CD4-positive, alpha-beta T cell treated with Interleukin-4 for 4 hours (primary cell): ENCODE measurements around the gene STK4.

Source experiments
- DNase-seq: peaks from one replicate; pipeline ENCODE4 v3.0.0-alpha.2; 2020

The STK4 gene

DNA sequence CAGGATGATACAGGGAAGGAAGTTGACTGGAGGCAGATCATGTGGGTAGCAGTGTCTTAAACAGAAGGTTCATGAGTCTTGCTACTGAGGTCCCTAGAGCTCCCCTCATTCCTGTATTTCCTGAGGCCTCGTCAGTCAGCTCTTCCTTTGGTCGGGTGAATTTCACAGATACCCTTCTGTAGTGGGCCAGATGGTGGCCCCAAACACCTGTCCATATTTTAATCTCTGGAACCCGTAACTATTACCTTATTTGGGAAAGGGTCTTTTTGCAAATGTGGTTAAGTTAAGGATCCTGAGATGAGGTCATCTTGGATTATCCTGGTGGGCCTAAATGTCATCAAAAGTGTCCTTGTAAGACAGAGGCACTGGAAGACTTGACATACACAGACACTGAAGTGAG, 125.1 kb downstream of the STK4 start:
- no peak for DNase-seq

DNA sequence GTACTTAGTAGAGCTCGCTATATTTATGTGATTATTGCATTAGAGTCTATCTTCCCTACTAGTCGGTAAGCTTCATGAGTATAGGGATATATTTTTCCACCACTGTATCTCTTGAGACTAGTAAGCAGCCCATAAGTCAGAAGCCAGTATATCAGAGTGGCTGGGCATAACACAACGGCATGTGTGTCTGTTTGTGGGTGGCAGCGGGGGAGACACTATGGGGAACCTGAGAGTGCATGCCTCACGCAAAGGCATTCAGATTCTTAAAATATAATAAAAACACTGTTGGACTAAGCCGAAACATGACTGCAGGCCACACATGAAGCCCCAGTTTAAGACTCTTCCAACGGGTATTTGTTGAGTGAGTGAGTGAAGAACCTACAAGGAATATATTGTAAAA, 126.6 kb downstream of the STK4 start:
- no peak for DNase-seq

DNA sequence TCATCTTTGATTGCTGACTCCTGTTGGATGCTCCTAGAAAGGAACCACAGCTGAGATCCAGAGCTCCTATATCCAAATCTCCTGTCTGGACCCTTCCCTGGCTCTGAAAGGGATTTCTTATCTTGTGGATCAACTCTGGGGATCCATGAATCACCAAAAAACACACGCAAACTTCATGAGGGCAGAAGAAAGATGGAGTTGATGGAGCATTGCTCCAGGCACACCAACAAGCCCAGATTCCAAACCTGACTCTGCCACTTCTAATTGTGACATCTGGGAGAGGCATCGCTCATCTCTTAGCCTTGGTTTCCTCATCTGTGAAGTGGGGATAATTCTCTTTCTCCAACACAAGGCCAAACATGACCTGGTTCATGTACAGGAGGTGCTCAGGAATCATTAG, 127.9 kb downstream of the STK4 start:
- DNase-seq, result no peak

DNA sequence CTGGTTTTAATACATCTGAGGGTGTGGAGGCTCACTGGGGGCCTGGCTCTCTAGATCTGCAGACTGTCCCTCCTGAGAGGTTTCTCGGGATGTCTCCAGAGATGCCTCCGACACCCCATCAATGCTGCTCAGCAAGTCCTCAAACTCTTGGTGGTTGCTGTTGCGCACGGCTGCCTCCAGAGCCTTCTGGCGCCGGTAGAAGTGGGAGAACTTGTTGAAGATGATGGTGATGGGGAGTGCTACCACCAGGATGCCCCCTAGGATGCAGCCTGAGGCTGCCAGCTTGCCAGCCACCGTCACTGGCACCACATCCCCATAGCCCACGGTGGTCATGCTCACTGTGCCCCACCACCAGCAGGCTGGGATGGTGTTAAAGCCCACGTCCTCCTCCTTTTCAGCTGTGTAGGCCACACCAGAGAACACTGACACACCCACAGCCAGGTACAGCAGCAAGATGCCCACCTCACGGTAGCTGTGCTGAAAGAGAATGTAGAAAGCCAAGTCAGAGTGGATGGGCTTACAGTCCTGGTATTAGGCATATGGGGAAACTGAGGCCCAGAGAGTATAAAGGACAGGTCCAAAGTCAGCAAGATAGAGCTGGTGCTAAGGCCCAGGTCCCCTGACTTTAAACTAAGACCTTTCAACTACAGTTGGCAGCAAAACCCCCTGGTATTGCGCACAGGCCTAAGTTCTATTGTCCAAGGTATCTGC, 128.7 kb downstream of the STK4 start:
- DNase-seq, result no peak

DNA sequence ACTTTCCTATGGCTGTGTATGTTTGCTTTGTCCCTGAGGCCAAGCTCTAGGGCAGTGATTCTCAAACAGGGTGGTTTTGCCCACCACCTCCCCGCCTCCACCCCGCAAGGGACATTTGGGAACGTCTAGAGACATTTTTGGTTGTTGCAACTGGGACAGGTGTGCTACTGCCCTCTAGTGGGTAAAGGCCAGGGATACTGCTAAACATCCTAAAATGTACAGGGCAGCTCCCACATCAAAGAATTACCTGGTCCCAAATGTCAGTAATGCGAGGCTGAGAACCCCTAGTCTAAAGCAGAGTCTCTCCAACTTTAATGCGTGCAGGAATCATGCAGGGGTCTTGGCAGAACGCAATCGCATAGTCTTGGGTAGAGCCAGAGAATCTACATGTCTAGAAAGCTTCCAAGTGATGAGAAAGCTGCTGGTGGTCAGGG, 129.5 kb downstream of the STK4 start:
- peak; percentile 67 for DNase-seq

DNA sequence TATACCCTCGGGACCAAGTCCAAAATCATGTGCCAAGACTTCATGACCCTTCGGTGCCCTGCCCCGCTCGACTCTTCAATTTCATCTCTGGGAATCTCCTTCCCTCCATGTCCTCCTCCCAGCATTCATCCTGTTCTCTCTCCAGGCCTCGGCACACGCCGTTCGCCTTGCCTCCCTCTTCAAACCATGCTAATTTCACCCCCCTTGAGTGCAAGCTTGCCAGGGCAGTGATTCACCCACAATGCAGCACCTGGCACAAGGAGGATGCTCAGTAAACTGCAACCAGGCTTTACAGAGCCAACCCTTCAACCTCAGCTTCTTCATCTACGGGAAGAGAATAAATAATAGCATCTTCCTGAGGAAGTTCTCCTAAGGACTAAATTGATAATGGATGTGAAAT, 130.5 kb downstream of the STK4 start:
- no peak for DNase-seq

DNA sequence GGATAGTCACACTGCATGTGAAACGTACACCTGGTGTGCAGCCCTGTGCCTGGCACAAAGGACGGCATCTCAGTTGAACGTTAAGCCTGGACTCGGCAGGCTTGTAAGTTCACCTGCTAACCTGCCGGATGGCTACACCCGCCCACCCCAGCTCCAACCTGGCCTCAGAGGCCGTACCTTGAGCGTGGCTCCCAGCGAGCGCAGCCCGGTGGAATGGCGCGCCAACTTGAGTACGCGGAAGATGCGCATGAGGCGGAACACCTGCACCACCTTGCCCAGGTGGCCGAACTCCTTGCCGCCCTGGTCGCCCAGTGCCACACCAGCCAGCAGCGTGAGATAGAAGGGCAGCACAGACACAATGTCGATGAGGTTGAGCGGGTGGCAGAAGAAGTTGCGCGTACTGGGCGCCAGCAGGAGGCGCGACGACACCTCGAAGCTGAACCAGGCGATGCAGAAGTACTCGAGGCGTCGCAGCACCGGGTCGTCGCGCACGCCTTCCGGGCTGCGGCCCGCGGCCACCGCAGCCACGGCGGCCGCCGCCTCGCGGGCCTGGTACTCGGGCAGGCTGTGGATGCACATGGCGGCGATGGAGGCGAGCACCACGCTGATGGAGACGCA, 131.3 kb downstream of the STK4 start:
- DNase-seq, result peak; percentile 8

DNA sequence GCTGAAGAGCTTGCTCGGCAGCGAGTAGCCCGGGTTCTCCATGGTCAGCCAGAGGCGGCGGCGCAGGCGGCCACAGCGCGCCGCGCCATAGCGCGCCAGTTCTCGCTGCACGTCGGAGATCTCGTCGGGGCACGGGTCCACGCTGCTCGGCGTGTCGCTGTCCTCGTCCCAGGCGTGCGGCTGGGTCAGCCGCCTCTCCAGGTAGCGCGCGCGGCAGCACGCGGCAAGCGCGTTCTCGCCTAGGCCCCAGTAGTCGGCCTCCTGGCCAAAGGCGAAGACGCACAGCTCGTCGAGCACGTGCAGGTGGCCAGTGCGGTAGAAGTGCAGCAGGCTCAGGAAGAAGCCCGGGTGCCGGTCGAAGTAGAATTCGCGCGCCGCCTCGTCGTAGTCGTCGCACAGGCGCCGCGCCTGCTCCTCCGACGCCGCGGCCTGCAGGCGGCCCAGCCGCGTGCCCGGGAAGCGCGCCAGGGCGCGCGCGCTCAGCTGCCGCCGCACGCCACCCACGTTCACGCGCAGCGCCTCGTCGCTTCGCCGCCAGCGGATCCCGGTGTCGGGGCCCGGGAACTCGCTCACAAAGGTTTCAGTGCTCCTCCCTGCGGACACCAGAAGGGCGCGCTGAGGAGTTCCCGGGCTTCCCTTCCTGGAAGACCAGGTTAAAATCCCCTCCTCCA, 131.9 kb downstream of the STK4 start:
- no peak for DNase-seq

DNA sequence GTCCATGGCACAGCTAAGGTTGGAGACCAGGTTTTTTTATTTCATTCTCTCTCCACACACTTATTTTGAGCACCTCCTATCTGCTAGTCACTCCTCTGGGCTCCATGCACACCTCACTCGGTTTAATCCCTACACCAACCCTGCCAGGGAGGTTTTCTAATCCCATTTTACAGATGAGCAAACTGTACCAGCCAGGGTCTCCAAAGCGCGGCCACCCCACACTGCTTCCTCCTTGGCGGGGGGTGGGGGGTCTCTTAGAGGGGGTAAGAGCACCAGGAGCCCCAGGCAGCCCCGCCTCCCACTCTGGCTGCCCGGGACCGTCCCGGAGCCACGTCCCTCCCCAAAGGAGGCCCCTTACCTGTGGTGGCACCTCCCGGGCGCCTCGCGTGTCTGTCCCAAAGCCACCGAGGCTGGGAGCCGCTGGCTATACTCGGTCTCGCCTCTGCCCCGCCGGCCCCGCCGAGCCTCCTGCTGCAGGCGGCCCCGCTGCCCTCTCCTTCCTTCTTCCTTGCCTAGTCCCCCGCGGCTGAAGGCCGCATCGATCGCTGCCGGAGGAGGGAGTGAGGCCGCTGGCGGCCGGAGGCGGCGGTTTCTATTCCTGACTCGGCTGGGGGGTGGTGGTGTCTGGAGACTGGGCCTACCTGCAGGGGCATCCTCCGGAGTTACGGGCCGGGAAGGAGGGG, 134.4 kb downstream of the STK4 start, which contains the start of gene KCNS1:
Gene KCNS1, minus strand, starts transcription at position 565 of the 683 bp plus-strand sequence. CDS start 1,891 bp downstream, outside the sequence.
- DNase-seq, result no peak

DNA sequence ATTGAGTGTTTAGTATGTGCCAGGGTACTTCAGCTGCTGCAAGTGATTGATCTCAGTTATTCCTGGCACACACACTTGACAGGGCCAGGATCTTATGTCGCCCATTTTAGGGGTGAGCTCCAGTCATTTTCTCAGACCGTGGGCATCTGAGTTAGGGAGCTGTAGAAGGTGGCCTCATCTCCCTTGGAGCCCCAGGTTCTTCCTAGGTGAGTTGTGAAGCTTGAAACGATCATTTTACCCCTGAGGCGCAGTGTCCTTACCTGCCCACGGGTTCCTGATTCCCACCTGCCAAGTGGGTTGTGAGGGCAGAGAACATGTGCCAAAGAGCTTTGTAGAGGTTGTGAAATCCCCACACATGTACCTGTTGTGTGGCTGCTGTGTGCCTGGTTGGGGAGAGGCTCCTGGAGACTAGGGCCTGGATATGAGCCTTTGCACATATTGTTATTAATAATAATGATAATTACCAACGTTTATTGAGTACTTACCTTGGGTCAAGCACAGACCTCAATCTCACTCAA, 135.1 kb downstream of the STK4 start:
- DNase-seq, result no peak

DNA sequence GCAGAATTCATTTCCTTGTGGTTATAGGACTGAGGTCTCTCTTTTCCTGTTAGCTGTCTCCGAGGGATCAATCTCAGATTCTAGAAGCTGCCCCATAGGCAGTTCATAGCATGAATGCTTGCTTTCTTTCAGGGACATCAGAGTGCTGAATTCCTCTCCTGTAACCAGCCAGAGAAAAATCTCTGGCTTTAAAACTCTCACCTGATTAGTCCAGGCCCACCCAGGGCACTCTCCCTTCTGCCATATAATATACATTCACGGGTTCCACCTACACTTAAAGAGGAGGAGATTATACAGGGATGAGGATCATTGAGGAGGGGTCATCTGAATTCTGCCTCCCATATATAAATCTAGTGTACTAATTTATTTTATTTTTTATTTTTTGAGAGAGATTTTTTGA, 136.8 kb downstream of the STK4 start:
- no peak for DNase-seq

DNA sequence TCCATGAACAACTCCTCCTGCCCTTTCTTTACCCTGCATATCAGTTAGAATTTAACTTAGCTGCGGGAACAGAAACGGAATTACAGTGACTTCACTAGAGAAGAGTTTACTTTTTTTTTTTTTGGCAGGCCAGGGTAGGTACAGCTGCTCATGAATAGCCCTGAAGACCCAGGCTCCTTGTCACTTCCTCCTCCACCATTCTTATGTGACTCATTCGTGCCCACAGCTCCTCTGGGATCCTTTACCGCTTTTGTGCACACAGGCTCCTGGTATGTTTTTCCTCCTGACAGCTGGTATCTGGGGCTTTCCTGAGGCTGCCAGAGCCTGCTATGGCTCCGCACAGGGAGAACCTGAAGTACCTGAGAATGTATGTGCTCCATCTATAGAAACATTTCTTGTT, 138.5 kb downstream of the STK4 start:
- DNase-seq, result no peak

DNA sequence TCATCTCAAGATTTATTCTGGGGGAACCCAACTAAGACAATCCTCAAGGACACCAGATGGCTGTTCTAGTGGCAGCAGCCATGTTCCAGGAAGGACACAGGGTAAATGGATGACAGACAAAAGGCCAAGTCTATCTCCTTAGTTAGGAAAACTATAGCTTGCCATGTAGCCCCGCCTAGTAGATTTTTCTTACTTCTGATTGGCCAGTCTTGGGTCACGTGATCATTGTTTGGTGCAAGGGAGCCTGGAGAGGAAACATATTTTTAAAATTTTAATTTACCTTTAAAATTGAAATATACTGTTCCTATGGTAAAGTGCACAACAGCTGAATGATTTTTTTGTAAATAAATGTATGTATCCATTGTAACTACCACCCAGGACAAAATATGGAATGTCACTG, 139.0 kb downstream of the STK4 start:
- DNase-seq, result no peak

DNA sequence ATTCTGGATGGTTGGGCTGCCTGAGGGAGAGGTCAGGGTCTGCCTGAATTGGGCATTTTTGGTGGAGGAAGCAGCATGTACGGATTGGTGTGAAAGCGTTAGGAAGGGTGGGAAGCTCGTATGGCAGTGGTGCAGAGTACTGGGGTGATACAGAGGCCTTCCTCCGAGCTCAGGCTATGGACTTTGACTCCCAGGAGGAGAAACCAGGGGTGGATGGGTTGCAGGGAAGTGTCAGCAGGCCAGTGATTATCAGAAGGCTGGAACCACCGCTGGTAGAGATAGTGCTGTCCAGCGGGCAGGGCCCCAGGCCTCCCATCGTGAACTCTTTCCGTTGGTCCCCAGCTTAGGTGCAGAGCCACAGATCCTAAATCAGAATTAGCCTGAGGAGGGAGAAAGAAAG, 143.3 kb downstream of the STK4 start:
- DNase-seq, result no peak

DNA sequence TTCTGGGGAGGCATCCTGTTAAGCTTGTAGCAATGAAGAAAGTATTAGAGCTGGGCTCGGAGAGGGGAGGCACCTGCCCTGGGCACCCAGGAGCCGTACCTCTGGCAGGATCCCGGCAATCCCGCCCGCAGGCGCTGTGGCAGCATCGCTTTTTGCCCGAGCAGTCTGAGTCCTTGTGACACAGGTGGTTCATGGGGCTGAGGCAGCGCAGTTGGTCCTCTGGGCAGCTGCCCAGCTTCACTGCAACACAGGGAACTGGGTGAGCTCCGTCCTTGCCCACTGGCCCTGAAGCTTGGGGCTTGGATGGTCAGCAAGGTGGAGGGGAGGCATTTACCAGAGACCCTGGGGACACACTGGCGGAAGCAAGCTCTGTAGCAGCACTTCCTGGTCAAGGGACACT, 144.0 kb downstream of the STK4 start:
- DNase-seq, result no peak

DNA sequence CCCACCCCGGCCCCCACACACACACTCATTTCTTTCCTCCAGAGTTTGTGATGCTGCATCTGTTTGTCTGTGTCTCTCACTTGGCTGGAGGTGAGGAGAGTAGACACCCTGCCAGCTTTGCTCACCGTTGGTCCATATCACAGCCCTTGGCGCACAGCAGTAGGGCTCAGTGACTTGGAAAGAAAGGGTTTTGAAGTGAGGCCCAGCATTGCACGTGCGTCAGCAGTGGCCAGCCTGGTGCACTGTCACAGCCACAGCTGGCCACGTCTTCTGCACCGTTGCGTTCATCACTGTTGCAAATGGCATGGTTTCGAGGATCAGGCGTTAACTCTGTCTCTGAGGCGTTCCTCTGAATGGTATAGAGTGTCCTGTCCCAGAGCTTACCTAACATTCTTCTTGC, 145.0 kb downstream of the STK4 start:
- no peak for DNase-seq

DNA sequence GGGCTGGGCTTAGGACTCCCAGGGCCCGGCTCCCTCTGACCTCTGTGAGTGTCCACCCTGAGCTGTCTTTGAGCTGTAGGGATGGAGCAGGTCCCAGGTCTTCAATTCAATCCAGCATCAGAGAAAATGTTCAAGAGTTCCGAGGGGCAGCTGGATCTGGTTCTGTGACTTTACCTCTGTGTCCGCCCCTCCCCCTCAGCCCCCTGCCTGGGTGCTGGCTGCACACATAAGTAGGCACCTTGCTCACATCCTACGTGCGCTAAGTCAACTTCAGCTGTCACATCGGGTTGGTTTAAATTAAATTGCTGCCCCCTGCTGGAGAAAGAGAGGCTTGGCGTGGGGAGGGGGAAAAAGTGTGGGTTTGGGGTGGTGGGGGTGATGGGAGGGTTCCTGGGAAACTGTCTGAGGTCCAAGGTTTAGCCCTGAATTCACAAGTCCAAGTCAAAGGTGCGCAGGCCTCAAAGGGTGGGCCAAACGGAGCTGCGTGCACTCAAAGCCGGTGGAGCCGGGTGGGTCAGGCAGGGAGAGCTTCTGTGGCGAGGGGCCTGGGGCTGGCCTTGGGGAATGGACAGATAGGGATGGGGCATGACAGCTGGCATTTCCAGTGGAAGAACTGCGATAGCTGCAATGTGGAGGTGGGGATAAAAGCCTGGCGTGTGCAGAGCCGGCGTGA, 145.6 kb downstream of the STK4 start:
- peak; percentile 15 for DNase-seq

DNA sequence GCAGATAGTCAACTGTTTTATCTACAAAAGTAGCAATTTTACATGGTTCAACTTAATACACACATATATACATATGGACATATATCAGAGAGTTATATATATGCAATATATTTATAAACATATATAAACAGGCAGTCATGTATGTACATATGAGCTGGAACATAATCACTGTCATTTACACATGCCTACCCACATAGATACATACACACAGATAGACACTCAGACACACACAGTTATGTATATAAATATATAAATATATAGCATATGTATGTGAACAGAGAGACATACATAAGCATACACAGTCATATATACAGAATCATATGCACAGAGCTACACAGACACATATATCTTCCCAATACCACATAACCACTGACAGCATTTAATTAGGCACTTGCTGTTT, 146.4 kb downstream of the STK4 start:
- no peak for DNase-seq

DNA sequence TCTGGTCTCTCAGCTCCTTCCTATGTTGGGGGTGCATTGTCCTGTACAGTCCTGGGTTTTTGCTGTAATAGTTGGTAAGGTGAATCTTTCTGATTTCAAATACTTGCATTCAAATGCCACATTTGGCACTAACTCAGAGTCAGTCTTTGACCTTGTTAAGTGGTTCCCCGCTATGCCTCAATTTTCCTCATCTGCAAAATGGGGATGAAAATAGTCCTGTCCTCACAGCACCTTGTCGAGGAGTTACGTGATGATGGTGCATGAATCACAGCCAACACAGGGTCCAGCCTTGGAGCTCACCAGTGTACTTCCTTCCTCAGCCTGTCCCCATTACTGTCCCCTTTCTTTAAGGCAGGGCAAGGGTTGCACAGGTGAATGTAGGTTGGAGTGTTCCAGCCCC, 147.6 kb downstream of the STK4 start:
- DNase-seq, result no peak

DNA sequence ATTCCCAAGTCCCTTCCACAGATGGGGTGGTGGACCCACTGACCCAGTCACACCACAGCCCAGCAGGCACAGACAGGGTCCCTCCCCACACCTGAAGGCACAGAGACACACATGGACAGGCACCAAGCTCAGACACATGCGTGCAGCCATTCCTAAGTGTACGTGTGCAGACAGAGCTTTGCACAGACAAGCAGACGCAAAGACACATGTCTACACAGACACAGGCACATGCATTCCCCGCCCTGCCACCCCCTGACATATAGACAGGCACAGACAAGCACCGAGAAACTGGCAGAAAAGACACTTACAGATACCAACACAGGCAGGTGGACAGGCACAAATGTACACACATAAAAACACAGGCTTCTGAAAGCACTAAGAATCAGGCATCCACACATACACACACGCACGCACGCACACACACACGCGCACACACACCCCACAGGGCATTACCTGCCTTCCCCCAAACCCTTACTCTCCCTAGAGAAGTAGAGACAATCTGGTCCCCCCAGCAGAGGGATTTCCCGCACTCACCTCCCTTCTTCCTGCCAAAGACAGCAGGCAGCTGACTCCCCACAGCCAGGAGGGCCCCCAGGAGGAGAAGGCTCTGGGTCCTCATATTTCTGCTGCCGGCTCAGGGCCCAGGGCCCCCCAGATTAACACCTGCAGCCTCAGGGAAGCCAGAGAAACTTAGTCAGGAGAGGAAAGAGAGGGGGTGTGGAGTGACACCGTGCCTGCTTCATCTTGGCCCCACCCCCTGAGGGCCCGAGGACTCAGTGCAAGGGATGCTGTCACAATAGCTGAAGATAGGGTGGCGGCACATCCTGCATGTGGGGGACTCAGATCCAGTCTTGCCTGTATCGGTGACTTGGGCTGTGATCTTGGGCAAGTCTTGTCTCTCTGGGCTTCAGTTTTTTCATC, 148.4 kb downstream of the STK4 start, which contains the start of gene WFDC5:
Gene WFDC5, minus strand, starts transcription at position 710 of the 921 bp plus-strand sequence. Its CDS starts 91 bp downstream, at position 619.
- DNase-seq, result no peak

DNA sequence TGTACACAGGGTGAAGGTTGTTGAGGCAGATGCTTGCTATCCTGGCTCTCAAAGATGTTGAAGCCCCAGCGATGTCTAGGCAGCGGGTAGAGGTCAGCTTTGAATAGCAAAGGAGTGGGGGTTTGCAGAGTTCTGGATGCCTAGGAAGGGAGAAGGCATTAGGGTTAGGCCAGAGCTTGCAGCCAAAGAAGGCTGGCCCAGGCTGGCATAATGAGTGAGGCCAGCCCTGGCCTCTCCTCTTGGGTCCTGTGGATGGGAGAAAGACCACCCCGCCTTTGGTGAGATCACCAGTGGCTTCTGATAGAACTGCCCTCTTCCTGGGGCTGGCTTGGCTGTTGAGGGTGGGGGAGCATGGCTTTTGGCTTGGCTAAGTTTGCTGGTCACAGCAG, 149.1 kb downstream of the STK4 start:
- no peak for DNase-seq

DNA sequence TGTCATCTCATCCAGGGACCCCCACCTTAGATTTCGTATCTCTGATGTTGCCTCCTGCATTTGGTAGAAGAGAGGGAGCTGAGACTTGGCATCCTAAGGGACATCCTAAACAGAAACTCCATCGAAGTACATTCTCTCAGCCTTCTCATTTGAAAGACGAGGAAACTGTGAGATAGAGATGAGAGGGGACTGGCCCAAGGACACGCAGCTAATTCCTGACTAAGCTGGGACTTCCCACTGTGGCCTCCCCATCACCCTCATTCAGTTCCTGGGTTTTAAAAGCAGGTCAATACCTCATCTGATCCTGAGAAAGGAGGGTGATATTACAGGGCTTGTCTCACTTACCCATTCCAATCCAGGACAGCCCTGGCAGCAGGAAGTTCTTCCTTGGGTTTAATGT, 149.5 kb downstream of the STK4 start:
- DNase-seq, result no peak
